AG04450 (cell line): ENCODE measurements around the gene TSPAN4. TPM values are rescaled to one million over a fixed set of nuclear protein-coding genes. Genes with fewer than 3 reads are reported as not detected.

ENCODE experiments used
- CTCF ChIA-PET: fragments of 300-600, 350-600 bp; formaldehyde crosslinking; extraction: SDS; loops from one replicate; lab custom pipeline; 2022; ENCODE audit warnings: antibody characterized with exemption, inconsistent platforms; lab: Charles Lee
- POLR2A ChIA-PET: fragments of 350-600 bp; formaldehyde crosslinking; extraction: SDS; loops from one replicate; lab custom pipeline; 2021; ENCODE audit warnings: antibody characterized with exemption, inconsistent platforms; lab: Yijun Ruan, JAX
- DNase-seq: peaks from one replicate; pipeline ENCODE4 v3.0.0-alpha.2; 2011; ENCODE audit warnings: low read depth, low spot score
- H3K27ac ChIP-seq: one replicate; pipeline ENCODE4 v1.5.1; 2012; ENCODE audit warnings: low read depth, low read length, control low read depth
- H3K27me3 ChIP-seq: one replicate; pipeline ENCODE4 v1.6.0; 2012; ENCODE audit warnings: low read length; ENCODE audit not compliant: control insufficient read depth, insufficient read depth
- H3K4me3 ChIP-seq: 2 replicates; pipeline ENCODE4 v1.5.1; 2011; ENCODE audit warnings: mild to moderate bottlenecking, low read depth, low read length, control low read depth
- H3K9me3 ChIP-seq: 2 replicates; pipeline ENCODE4 v1.5.1; 2012; ENCODE audit warnings: low read length; ENCODE audit not compliant: control insufficient read depth, insufficient read depth
- CTCF ChIP-seq: IDR thresholded peaks from 2 replicates; pipeline ENCODE4 v1.5.1; 2011; ENCODE audit warnings: low read depth, low read length, control low read depth, inconsistent platforms
- polyA plus RNA-seq: library from polyadenylated mRNA; depleted of rRNA; stranded (reverse); fragments of >200 nt; gene quantifications from 2 replicates; pipeline ENCODE4 v1.2.3, GENCODE V29; 2011

TSPAN4 gene
- polyA plus RNA-seq, 1 experiment: 92.6 TPM

- Histone ChIP-seq H3K27me3 (no peaks in the 10 kb centered on the region), H3K9me3 (no peaks in the 10 kb centered on the region; the same call in 1 of the 2 replicates), H3K4me3 (no peak overlapping the region), H3K27ac (no peak overlapping the region)
- no peak for DNase-seq
- POLR2A ChIA-PET: no interaction called here
- CTCF ChIA-PET: no interaction called here
- TF ChIP-seq CTCF: no peak
Measured at GRCh38 chr11:824292-824880, 18.3 kb upstream of the TSPAN4 start.

GRCh38 chr11:824942-825341 is 17.7 kb upstream of the TSPAN4 start:
- no peak for DNase-seq
- Histone ChIP-seq H3K27ac (no peak overlapping the region), H3K27me3 (no peaks in the 10 kb centered on the region), H3K9me3 (no peaks in the 10 kb centered on the region; the same call in 1 of the 2 replicates), H3K4me3 (no peak overlapping the region)
- ChIA-PET CTCF (no interaction called here), POLR2A (no interaction called here)
- TF ChIP-seq CTCF: no peak

- Histone ChIP-seq H3K27ac (no peak overlapping the region), H3K9me3 (no peaks in the 10 kb centered on the region; the same call in 1 of the 2 replicates), H3K27me3 (no peaks in the 10 kb centered on the region), H3K4me3 (no peak overlapping the region)
- DNase-seq: no peak
- POLR2A ChIA-PET: no interaction called here
- CTCF ChIA-PET: no interaction called here
- TF ChIP-seq CTCF: no peak
Measured at GRCh38 chr11:825366-826226, 17.1 kb upstream of the TSPAN4 start.

GRCh38 chr11:826227-826621 is 16.4 kb upstream of the TSPAN4 start:
- ChIA-PET CTCF (no interaction called here), POLR2A (no interaction called here)
- no peak for TF ChIP-seq CTCF
- no peak overlapping the region for H3K4me3 ChIP-seq
- H3K9me3 ChIP-seq: no peaks in the 10 kb centered on the region; the same call in 1 of the 2 replicates
- no peak overlapping the region for H3K27ac ChIP-seq
- H3K27me3 ChIP-seq: no peaks in the 10 kb centered on the region
- DNase-seq: no peak

- Histone ChIP-seq H3K27me3 (no peaks in the 10 kb centered on the region), H3K9me3 (no peaks in the 10 kb centered on the region; the same call in 1 of the 2 replicates), H3K27ac (no peak overlapping the region), H3K4me3 (peak overlapping the region; percentile 7; the same call in 1 of the 2 replicates)
- ChIA-PET CTCF (no interaction called here), POLR2A (no interaction called here)
- TF ChIP-seq CTCF: no peak
- DNase-seq: no peak
Measured at GRCh38 chr11:826836-827145, 15.9 kb upstream of the TSPAN4 start.
